ENCODE results near the gene PIGBOS1.

GRCh38 chr15:55281517-55282228 is 37.2 kb downstream of the PIGBOS1 start:
- TF ChIP-seq CTCF (IDR thresholded peaks at IDR 0.05 in 8 of 11, conservative IDR thresholded peaks at IDR 0.05 in 3 of 11) (no peak), POLR2AphosphoS5 (IDR thresholded peaks at IDR 0.05) (no peak)
